Endodermal cell (in vitro differentiated cells): ENCODE results near the gene VIM. TPM values are rescaled to one million over a fixed set of nuclear protein-coding genes. Genes with fewer than 3 reads are reported as not detected.

ENCODE experiments used
- DNase-seq: peaks from one replicate; pipeline ENCODE4 v3.0.0-alpha.2; 2017
- H3K27ac ChIP-seq: 2 replicates; pipeline ENCODE4 v1.5.1; 2013; ENCODE audit warnings: mild to moderate bottlenecking, low read depth, low read length, moderate library complexity
- H3K27me3 ChIP-seq: 2 replicates; pipeline ENCODE4 v1.6.1; 2013; ENCODE audit warnings: mild to moderate bottlenecking, low read length, moderate library complexity; ENCODE audit not compliant: insufficient read depth, control insufficient read depth, poor library complexity, severe bottlenecking
- H3K36me3 ChIP-seq: 2 replicates; pipeline ENCODE4 v1.7.0; 2013; ENCODE audit warnings: mild to moderate bottlenecking, low read length, moderate library complexity; ENCODE audit not compliant: control insufficient read depth, insufficient read depth
- H3K4me1 ChIP-seq: one replicate; pipeline ENCODE4 v1.7.0; 2013; ENCODE audit warnings: low read length; ENCODE audit not compliant: control insufficient read depth, insufficient read depth
- H3K4me3 ChIP-seq: 2 replicates; pipeline ENCODE4 v1.5.1; 2013; ENCODE audit warnings: mild to moderate bottlenecking, low read length, moderate library complexity
- H3K9ac ChIP-seq: 2 replicates; pipeline ENCODE4 v1.6.1; 2013; ENCODE audit warnings: mild to moderate bottlenecking, low read length, moderate library complexity; ENCODE audit not compliant: poor library complexity, severe bottlenecking; ENCODE audit errors: extremely low read depth
- H3K9me3 ChIP-seq: 2 replicates; pipeline ENCODE4 v1.6.1; 2013; ENCODE audit warnings: mild to moderate bottlenecking, low read length, moderate library complexity; ENCODE audit not compliant: control insufficient read depth
- H3K27ac Mint-ChIP-seq: 2 replicates; pipeline ENCODE4 v1.8.0; 2020; ENCODE audit warnings: mixed read lengths
- H3K27me3 Mint-ChIP-seq: 2 replicates; pipeline ENCODE4 v1.8.0; 2021; ENCODE audit warnings: mild to moderate bottlenecking, mixed read lengths; ENCODE audit not compliant: insufficient read depth
- H3K36me3 Mint-ChIP-seq: 2 replicates; pipeline ENCODE4 v1.8.0; 2020; ENCODE audit warnings: low read depth, mixed read lengths
- H3K4me1 Mint-ChIP-seq: 2 replicates; pipeline ENCODE4 v1.8.0; 2020; ENCODE audit warnings: mixed read lengths
- H3K4me3 Mint-ChIP-seq: 2 replicates; pipeline ENCODE4 v1.8.0; 2020; ENCODE audit warnings: mild to moderate bottlenecking, moderate library complexity, mixed read lengths
- H3K9me3 Mint-ChIP-seq: 2 replicates; pipeline ENCODE4 v1.8.0; 2020; ENCODE audit warnings: mild to moderate bottlenecking, mixed read lengths
- CTCF ChIP-seq: fragments of 200-600 bp; sonication (generic); conservative IDR thresholded peaks from 2 replicates; pipeline ENCODE4 v1.5.0; 2021; ENCODE audit warnings: antibody characterized with exemption, mild to moderate bottlenecking
- whole genome bisulfite sequencing, 2 experiments: methylation state at CpG; one replicate each; pipeline versions ENCODE4 v1.1.5 to v1.1.7; 2013; ENCODE audit warnings: missing lambda C conversion rate in 2 of 2, mixed read lengths in 1 of 2; ENCODE audit not compliant: insufficient coverage in 1 of 2, insufficient read length in 1 of 2; 5-methylcytosine and 5-hydroxymethylcytosine counted together
- total RNA-seq, 2 donors: library from RNA; stranded (reverse); fragmentation: NEBNext Ultra II Directional in 1 of 2; extraction: Animal tissue kit (Norgen Biotek cat#: 25700) in 1 of 2; gene quantifications; 2 replicates in 1 of 2; 3 replicates in 1 of 2; pipeline ENCODE4 v1.2.1, GENCODE V29; 2021

VIM gene
- total RNA-seq, 2 donors from 2014 or later, result 84.3 to 155 TPM

GRCh38 chr10:17229967-17230682 is 2.1 kb downstream of the VIM start:
- no peak for TF ChIP-seq CTCF
- Mint-ChIP-seq H3K27me3 (peaks cover 56% of the 10 kb centered on the region), H3K36me3 (peaks cover 13% of the 10 kb centered on the region), H3K4me1 (peaks cover 11% of the 10 kb centered on the region), H3K4me3 (peak overlapping the region; percentile 79), H3K9me3 (no peaks in the 10 kb centered on the region), H3K27ac (peak overlapping the region; percentile 88)
- H3K27ac ChIP-seq, result peak overlapping the region; percentile 97
- peaks cover 34% of the 10 kb centered on the region for H3K27me3 ChIP-seq
- H3K4me3 ChIP-seq, result peak overlapping the region; percentile 93
- DNase-seq, result peak; percentile 91
- H3K9ac ChIP-seq, result peak overlapping the region; percentile 62
- 0 to 1% methylated on average over 20 to 43 of the region's 43 CpGs for WGBS, 2 experiments
- H3K36me3 ChIP-seq, result peaks cover 38% of the 10 kb centered on the region
- no peaks in the 10 kb centered on the region for H3K9me3 ChIP-seq
- H3K4me1 ChIP-seq, result no peaks in the 10 kb centered on the region

GRCh38 chr10:17231788-17232187 is 3.7 kb downstream of the VIM start:
- no peak overlapping the region for H3K4me3 Mint-ChIP-seq
- no peaks in the 10 kb centered on the region for H3K9me3 ChIP-seq
- no peak overlapping the region for H3K27ac Mint-ChIP-seq
- peaks cover 42% of the 10 kb centered on the region for H3K27me3 Mint-ChIP-seq
- DNase-seq, result no peak
- no CpG with 5 or more reads among the region's 1 CpG for WGBS, 2 experiments
- peaks cover 15% of the 10 kb centered on the region for H3K36me3 Mint-ChIP-seq
- H3K27me3 ChIP-seq, result peaks cover 23% of the 10 kb centered on the region
- H3K4me1 ChIP-seq, result no peaks in the 10 kb centered on the region
- TF ChIP-seq CTCF, result no peak
- no peak overlapping the region for H3K9ac ChIP-seq
- peak overlapping the region; percentile 93 for H3K4me3 ChIP-seq
- H3K9me3 Mint-ChIP-seq, result no peaks in the 10 kb centered on the region
- peaks cover 11% of the 10 kb centered on the region for H3K4me1 Mint-ChIP-seq
- H3K36me3 ChIP-seq, result peaks cover 54% of the 10 kb centered on the region
- peak overlapping the region; percentile 97 for H3K27ac ChIP-seq

GRCh38 chr10:17232276-17232960 is 4.4 kb downstream of the VIM start:
- peaks cover 15% of the 10 kb centered on the region for H3K36me3 Mint-ChIP-seq
- Histone ChIP-seq H3K4me1 (no peaks in the 10 kb centered on the region), H3K36me3 (peaks cover 60% of the 10 kb centered on the region), H3K9ac (no peak overlapping the region), H3K27ac (peak overlapping the region; percentile 97), H3K27me3 (peaks cover 16% of the 10 kb centered on the region), H3K9me3 (no peaks in the 10 kb centered on the region), H3K4me3 (peak overlapping the region; percentile 93)
- no peak for TF ChIP-seq CTCF
- DNase-seq, result no peak
- no peak overlapping the region for H3K4me3 Mint-ChIP-seq
- H3K9me3 Mint-ChIP-seq, result no peaks in the 10 kb centered on the region
- H3K27me3 Mint-ChIP-seq, result peaks cover 35% of the 10 kb centered on the region
- peaks cover 7% of the 10 kb centered on the region for H3K4me1 Mint-ChIP-seq
- H3K27ac Mint-ChIP-seq, result no peak overlapping the region
- 91 to 96% methylated on average over 3 of the region's 3 CpGs for WGBS, 2 experiments
